Neural cell (in vitro differentiated cells): Measurements from ENCODE around the gene HACD2. TPM values are rescaled to one million over a fixed set of nuclear protein-coding genes. Genes with fewer than 3 reads are reported as not detected.

Experiments
- H2AFZ ChIP-seq: fragments of 200-600, 300-800 bp; sonication (generic), shearing (Covaris generic); 2 replicates; pipeline ENCODE4 v1.6.0; 2014; ENCODE audit warnings: low read depth, mild to moderate bottlenecking, antibody characterized with exemption, low read length, moderate library complexity
- H3F3A ChIP-seq: fragments of 200-600 bp; shearing (Covaris generic); 2 replicates; pipeline ENCODE4 v1.6.1; 2016; ENCODE audit warnings: mild to moderate bottlenecking, moderate library complexity, mixed read lengths, antibody characterized with exemption, low read length; ENCODE audit not compliant: insufficient read depth, poor library complexity, severe bottlenecking
- H3K27ac ChIP-seq: fragments of 200-600, 300-800 bp; sonication (generic), shearing (Covaris generic); 2 replicates; pipeline ENCODE4 v1.5.1; 2014; ENCODE audit warnings: mild to moderate bottlenecking, low read length, moderate library complexity
- H3K27me3 ChIP-seq: fragments of 300-800, 200-600 bp; sonication (generic), shearing (Covaris generic); 2 replicates; pipeline ENCODE4 v1.6.0; 2014; ENCODE audit warnings: mild to moderate bottlenecking, low read depth, low read length, moderate library complexity; ENCODE audit not compliant: insufficient read depth
- H3K36me3 ChIP-seq: fragments of 300-800, 200-600 bp; sonication (generic), shearing (Covaris generic); 2 replicates; pipeline ENCODE4 v1.5.1; 2014; ENCODE audit warnings: mild to moderate bottlenecking, antibody characterized with exemption, low read length, moderate library complexity; ENCODE audit not compliant: insufficient read depth
- H3K4me2 ChIP-seq: fragments of 300-800, 200-600 bp; sonication (generic), shearing (Covaris generic); 2 replicates; pipeline ENCODE4 v1.6.0; 2014; ENCODE audit warnings: mild to moderate bottlenecking, low read length
- H3K4me3 ChIP-seq: fragments of 300-800, 200-600 bp; sonication (generic), shearing (Covaris generic); 2 replicates; pipeline ENCODE4 v1.5.1; 2014; ENCODE audit warnings: mild to moderate bottlenecking, low read length, moderate library complexity
- H3K79me2 ChIP-seq: fragments of 200-600 bp; shearing (Covaris generic); replicated peaks from 2 replicates; pipeline ENCODE4 v1.6.0; 2014; ENCODE audit warnings: mild to moderate bottlenecking, low read length, moderate library complexity; ENCODE audit not compliant: insufficient read depth
- H3K9ac ChIP-seq: fragments of 300-800, 200-600 bp; sonication (generic), shearing (Covaris generic); 2 replicates; pipeline ENCODE4 v1.6.1; 2016; ENCODE audit warnings: mild to moderate bottlenecking, low read length, mixed read lengths
- H3K9me2 ChIP-seq: fragments of 200-600 bp; shearing (Covaris generic); 2 replicates; pipeline ENCODE4 v1.6.1; 2016; ENCODE audit warnings: mild to moderate bottlenecking, low read length, mixed read lengths; ENCODE audit not compliant: insufficient read depth
- H3K9me3 ChIP-seq: fragments of 200-600, 300-800 bp; sonication (generic), shearing (Covaris generic); 2 replicates; pipeline ENCODE4 v1.6.1; 2016; ENCODE audit warnings: mild to moderate bottlenecking, mixed run types, low read length, moderate library complexity, mixed read lengths
- H4K20me1 ChIP-seq: fragments of 200-600 bp; shearing (Covaris generic); 2 replicates; pipeline ENCODE4 v1.6.1; 2016; ENCODE audit warnings: mild to moderate bottlenecking, mixed run types; ENCODE audit not compliant: insufficient read depth
- CTCF ChIP-seq: fragments of 450-650 bp; IDR thresholded peaks from 2 replicates; pipeline ENCODE4 v1.5.1; 2014; ENCODE audit warnings: antibody characterized with exemption, mild to moderate bottlenecking, moderate library complexity; ENCODE audit not compliant: poor library complexity, severe bottlenecking
- EP300 ChIP-seq: fragments of 450-650 bp; conservative IDR thresholded peaks from 2 replicates; pipeline ENCODE4 v1.6.1; 2014; ENCODE audit warnings: antibody characterized with exemption, mild to moderate bottlenecking, moderate library complexity; ENCODE audit not compliant: poor library complexity, severe bottlenecking
- EZH2 ChIP-seq: fragments of 200-600, 300-800 bp; shearing (Covaris generic), sonication (generic); IDR thresholded peaks from 2 replicates; pipeline ENCODE4 v1.6.1; 2014; ENCODE audit warnings: antibody characterized with exemption, low read length, borderline replicate concordance, mild to moderate bottlenecking; ENCODE audit not compliant: insufficient read depth, poor library complexity, severe bottlenecking
- MXI1 ChIP-seq: fragments of 450-650 bp; conservative IDR thresholded peaks from 2 replicates; pipeline ENCODE4 v1.6.1; 2014; ENCODE audit warnings: antibody characterized with exemption, mild to moderate bottlenecking; ENCODE audit not compliant: poor library complexity, severe bottlenecking
- POLR2AphosphoS5 ChIP-seq: IDR thresholded peaks from 2 replicates; pipeline ENCODE4 v1.6.1; 2012
- RAD21 ChIP-seq: fragments of 450-650 bp; conservative IDR thresholded peaks from 2 replicates; pipeline ENCODE4 v1.6.1; 2014; ENCODE audit warnings: antibody characterized with exemption, mild to moderate bottlenecking, moderate library complexity
- REST ChIP-seq: IDR thresholded peaks from 2 replicates; pipeline ENCODE4 v1.6.1; 2012; ENCODE audit warnings: borderline replicate concordance
- SMC3 ChIP-seq: fragments of 450-650 bp; conservative IDR thresholded peaks from 2 replicates; pipeline ENCODE4 v1.6.1; 2014; ENCODE audit warnings: antibody characterized with exemption, mild to moderate bottlenecking, moderate library complexity; ENCODE audit not compliant: poor library complexity
- TAF1 ChIP-seq: IDR thresholded peaks from 2 replicates; pipeline ENCODE4 v1.6.1; 2012; ENCODE audit warnings: low read depth
- polyA plus RNA-seq: library from polyadenylated mRNA; depleted of rRNA; stranded (reverse); fragments of >200 nt; gene quantifications from 2 replicates; pipeline ENCODE4 v1.2.3, GENCODE V29; 2014

Gene HACD2
- polyA plus RNA-seq, 1 donor from 2014 or later: 28.0 TPM

- Histone ChIP-seq H3K27me3 (no peaks in the 10 kb centered on the region), H3K9me3 (no peaks in the 10 kb centered on the region), H3K4me3 (no peak overlapping the region), H3K4me2 (no peak overlapping the region), H3K36me3 (no peaks in the 10 kb centered on the region), H3K27ac (no peak overlapping the region), H3F3A (no peaks in the 10 kb centered on the region), H3K9ac (no peak overlapping the region), H4K20me1 (no peaks in the 10 kb centered on the region), H3K79me2 (no peaks in the 10 kb centered on the region), H2AFZ (no peak overlapping the region), H3K9me2 (no peaks in the 10 kb centered on the region)
- TF ChIP-seq SMC3 (no peak), EP300 (no peak), MXI1 (no peak), TAF1 (no peak), REST (no peak), POLR2AphosphoS5 (no peak), RAD21 (no peak), EZH2 (no peak), CTCF (no peak)
These were observed 62.4 kb downstream of the HACD2 start for GRCh38 chr3:123522320-123523022.

DNA sequence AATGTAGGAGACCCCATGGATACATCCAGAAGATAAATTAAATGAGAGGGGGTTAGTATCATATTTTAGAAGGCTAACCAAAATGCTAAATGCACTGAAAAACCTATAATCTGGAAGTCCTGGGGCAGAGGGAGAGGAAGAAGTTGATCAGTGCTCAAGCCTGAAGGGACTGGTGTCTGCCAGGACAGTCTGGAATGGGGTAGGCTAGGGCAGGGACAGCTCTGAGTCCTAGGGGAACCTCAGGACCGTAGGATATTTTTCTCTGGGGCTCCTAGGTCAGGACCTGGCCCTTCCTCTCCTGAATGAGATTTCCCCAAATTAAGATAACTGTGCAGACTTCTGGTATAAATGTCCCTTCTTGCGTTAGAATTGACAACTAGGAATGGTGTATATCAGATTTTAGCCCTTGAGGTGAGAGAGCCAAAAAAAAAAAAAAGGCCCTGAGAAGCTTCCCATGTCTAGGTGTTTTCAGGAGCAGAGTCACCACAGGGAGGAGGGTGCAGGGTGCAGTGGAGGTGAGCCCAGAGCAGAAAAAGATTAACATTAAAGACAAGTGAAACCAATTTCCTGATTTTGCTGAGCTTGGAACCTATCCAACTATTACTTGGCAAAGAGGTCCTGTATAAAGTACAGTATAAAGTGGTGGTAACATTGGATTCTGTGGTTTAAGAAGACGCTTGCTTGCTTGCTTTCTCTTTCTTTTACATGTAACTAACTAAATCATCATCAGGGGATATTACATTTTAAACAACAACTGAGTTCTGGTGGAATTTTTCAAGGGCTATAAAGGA is 63.5 kb downstream of the HACD2 start:
- no peak overlapping the region for H3K9ac ChIP-seq
- no peak overlapping the region for H3K27ac ChIP-seq
- H3K4me2 ChIP-seq: no peak overlapping the region
- H2AFZ ChIP-seq: no peak overlapping the region
- H3K4me3 ChIP-seq: no peak overlapping the region
- no peaks in the 10 kb centered on the region for H3K9me2 ChIP-seq
- no peaks in the 10 kb centered on the region for H3K79me2 ChIP-seq
- H3K36me3 ChIP-seq: no peaks in the 10 kb centered on the region
- H3F3A ChIP-seq: no peaks in the 10 kb centered on the region
- no peaks in the 10 kb centered on the region for H3K9me3 ChIP-seq
- TF ChIP-seq RAD21 (no peak), POLR2AphosphoS5 (no peak), MXI1 (no peak), EZH2 (no peak), EP300 (no peak), SMC3 (no peak), TAF1 (no peak), REST (no peak), CTCF (no peak)
- H4K20me1 ChIP-seq: no peaks in the 10 kb centered on the region
- H3K27me3 ChIP-seq: no peaks in the 10 kb centered on the region
